ENCODE data around the gene KLK3. TPM values are rescaled to one million over a fixed set of nuclear protein-coding genes. Genes with fewer than 3 reads are reported as not detected.

KLK3 gene
- total RNA-seq, 1 donor from 2014 or later, result not detected

DNA sequence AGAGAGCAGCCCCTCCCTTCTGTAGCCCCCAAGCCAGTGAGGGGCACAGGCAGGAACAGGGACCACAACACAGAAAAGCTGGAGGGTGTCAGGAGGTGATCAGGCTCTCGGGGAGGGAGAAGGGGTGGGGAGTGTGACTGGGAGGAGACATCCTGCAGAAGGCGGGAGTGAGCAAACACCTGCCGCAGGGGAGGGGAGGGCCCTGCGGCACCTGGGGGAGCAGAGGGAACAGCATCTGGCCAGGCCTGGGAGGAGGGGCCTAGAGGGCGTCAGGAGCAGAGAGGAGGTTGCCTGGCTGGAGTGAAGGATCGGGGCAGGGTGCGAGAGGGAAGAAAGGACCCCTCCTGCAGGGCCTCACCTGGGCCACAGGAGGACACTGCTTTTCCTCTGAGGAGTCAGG is 4.2 kb downstream of the KLK3 start:
- intact Hi-C loops (cut with DNase I), result no loop called here
- no peaks in the 10 kb centered on the region for H3K36me3 ChIP-seq
- TF ChIP-seq, protein P1, sequence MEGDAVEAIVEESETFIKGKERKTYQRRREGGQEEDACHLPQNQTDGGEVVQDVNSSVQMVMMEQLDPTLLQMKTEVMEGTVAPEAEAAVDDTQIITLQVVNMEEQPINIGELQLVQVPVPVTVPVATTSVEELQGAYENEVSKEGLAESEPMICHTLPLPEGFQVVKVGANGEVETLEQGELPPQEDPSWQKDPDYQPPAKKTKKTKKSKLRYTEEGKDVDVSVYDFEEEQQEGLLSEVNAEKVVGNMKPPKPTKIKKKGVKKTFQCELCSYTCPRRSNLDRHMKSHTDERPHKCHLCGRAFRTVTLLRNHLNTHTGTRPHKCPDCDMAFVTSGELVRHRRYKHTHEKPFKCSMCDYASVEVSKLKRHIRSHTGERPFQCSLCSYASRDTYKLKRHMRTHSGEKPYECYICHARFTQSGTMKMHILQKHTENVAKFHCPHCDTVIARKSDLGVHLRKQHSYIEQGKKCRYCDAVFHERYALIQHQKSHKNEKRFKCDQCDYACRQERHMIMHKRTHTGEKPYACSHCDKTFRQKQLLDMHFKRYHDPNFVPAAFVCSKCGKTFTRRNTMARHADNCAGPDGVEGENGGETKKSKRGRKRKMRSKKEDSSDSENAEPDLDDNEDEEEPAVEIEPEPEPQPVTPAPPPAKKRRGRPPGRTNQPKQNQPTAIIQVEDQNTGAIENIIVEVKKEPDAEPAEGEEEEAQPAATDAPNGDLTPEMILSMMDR (IDR thresholded peaks at IDR 0.05), result no peak
- H3K9me3 ChIP-seq, result no peaks in the 10 kb centered on the region
- no peaks in the 10 kb centered on the region for H3K4me1 ChIP-seq
- ATAC-seq, result no peak
- no peak overlapping the region for H3K4me3 ChIP-seq
- peaks cover 28% of the 10 kb centered on the region for H3K27me3 ChIP-seq (ENCODE audit: low read depth)
- DNase-seq, result no peak
- no peak overlapping the region for H3K27ac ChIP-seq

GRCh38 chr19:50859849-50860248 is 5.1 kb downstream of the KLK3 start:
- Histone ChIP-seq H3K36me3 (no peaks in the 10 kb centered on the region), H3K27me3 (ENCODE audit: low read depth) (peaks cover 35% of the 10 kb centered on the region), H3K4me1 (no peaks in the 10 kb centered on the region), H3K9me3 (no peaks in the 10 kb centered on the region), H3K4me3 (no peak overlapping the region), H3K27ac (no peak overlapping the region)
- DNase-seq (no peak), ATAC-seq (no peak)
- intact Hi-C loops (cut with DNase I), result no loop called here
- TF ChIP-seq, protein P1 (IDR thresholded peaks at IDR 0.05), result no peak

DNA sequence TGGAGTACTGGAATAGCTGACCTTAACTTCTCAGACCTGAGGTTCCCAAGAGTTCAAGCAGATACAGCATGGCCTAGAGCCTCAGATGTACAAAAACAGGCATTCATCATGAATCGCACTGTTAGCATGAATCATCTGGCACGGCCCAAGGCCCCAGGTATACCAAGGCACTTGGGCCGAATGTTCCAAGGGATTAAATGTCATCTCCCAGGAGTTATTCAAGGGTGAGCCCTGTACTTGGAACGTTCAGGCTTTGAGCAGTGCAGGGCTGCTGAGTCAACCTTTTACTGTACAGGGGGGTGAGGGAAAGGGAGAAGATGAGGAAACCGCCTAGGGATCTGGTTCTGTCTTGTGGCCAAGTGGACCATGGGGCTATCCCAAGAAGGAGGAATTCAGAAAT is 6.3 kb downstream of the KLK3 start:
- Histone ChIP-seq H3K36me3 (no peaks in the 10 kb centered on the region), H3K4me1 (no peaks in the 10 kb centered on the region), H3K4me3 (no peak overlapping the region), H3K27me3 (ENCODE audit: low read depth) (peaks cover 30% of the 10 kb centered on the region), H3K9me3 (no peaks in the 10 kb centered on the region), H3K27ac (no peak overlapping the region)
- DNase-seq (no peak), ATAC-seq (no peak)
- TF ChIP-seq, protein P1 (IDR thresholded peaks at IDR 0.05), result no peak
- intact Hi-C loops (cut with DNase I), result no loop called here

GRCh38 chr19:50861496-50862286 is 7.0 kb downstream of the KLK3 start:
- TF ChIP-seq, protein P1 (IDR thresholded peaks at IDR 0.05), result no peak
- intact Hi-C loops (cut with DNase I), result no loop called here

GRCh38 chr19:50869479-50869878 is 14.8 kb downstream of the KLK3 start:
- Histone ChIP-seq H3K36me3 (no peaks in the 10 kb centered on the region), H3K9me3 (no peaks in the 10 kb centered on the region), H3K27me3 (ENCODE audit: low read depth) (peaks cover 20% of the 10 kb centered on the region), H3K4me3 (no peak overlapping the region), H3K27ac (no peak overlapping the region), H3K4me1 (no peaks in the 10 kb centered on the region)
- ATAC-seq (no peak), DNase-seq (no peak)
- intact Hi-C loops (cut with DNase I), result no loop called here
- TF ChIP-seq, protein P1 (IDR thresholded peaks at IDR 0.05), result no peak

More at GRCh38 chr19:50861496-50862286, 7.0 kb downstream of the KLK3 start:
- no peaks in the 10 kb centered on the region for H3K36me3 ChIP-seq
- no peak overlapping the region for H3K27ac ChIP-seq
- ATAC-seq (no peak), DNase-seq (no peak)
- no peaks in the 10 kb centered on the region for H3K9me3 ChIP-seq
- H3K4me1 ChIP-seq, result no peaks in the 10 kb centered on the region
- H3K27me3 ChIP-seq (ENCODE audit: low read depth), result peaks cover 32% of the 10 kb centered on the region
- H3K4me3 ChIP-seq, result no peak overlapping the region
